ENCODE measurements around the gene JARID2.

DNA sequence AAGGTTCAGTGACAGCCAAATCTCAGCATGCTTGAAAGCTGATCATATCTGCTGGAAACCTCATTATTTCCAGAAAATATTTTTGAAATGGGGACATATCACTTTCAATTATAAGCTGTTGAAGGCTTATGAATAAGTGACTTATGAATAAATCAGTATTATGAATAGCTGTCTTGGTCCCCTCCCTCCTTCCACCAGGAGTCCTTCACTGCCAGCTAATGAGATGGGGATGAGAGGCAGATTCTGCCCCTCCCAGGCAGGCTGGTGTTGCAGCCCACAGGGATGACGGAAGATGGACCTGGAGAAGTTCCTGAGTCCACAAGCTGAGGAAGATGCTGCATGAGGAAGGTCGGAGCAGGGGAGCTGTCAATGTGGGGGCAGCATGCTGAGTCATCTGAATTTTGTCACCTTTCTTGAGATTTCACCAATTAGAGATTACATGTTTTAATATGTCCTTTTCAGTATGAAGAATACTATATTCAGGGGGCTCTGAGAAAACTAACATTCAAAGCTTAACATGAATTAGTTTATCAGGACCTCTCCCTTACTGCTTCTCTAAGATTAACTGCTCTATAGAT lies 304.8 kb downstream of the JARID2 start:
- no peak for TF ChIP-seq POLR2A (IDR thresholded peaks at IDR 0.05)
- no peak for TF ChIP-seq CTCF (IDR thresholded peaks at IDR 0.05)

Measured in Peyer's patch (tissue), 4 donors.